ENCODE measurements around the gene NCBP1. TPM values are rescaled to one million over a fixed set of nuclear protein-coding genes. Genes with fewer than 3 reads are reported as not detected.

The NCBP1 gene
- polyA plus RNA-seq, 2 of the 4 experiments (the other 2 are of a cell fraction): 31.8 to 48.2 TPM

DNA sequence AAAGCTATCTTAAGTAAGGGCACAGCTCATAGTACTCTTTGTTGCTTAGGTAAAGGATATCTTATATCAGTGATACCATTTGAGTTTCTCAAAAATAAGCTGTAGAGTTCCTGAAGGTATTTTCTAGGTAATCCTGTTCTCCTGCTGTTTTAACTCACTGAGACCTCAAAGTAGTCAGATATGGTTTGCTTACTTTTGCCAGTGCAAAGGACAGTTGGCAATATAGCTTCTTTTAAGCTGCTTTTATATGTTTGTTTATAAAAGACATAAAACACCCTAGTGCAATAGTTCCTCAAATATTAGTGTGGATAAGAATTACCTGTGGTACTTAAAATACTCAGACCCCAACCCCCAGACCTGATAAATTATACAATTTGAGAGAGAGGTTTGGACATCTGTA lies 12.1 kb downstream of the NCBP1 start:
- Histone ChIP-seq H3K27ac (no peak overlapping the region), H3K4me1 (no peaks in the 10 kb centered on the region), H3K9me3 (no peaks in the 10 kb centered on the region), H3K4me3 (no peak overlapping the region), H3K4me2 (no peak overlapping the region)
- TF ChIP-seq GATA3 (IDR thresholded peaks at IDR 0.05; ENCODE audit: borderline replicate concordance) (no peak), MAZ (IDR thresholded peaks at IDR 0.05; ENCODE audit: borderline replicate concordance, low read depth, low read length) (no peak), ZC3H11A (IDR thresholded peaks at IDR 0.05) (no peak), POLR2AphosphoS2 (conservative IDR thresholded peaks at IDR 0.05; ENCODE audit: low read length) (no peak), KDM1A (IDR thresholded peaks at IDR 0.05; ENCODE audit: low read depth) (no peak), ZSCAN20 (CRISPR knock-in tag; IDR thresholded peaks at IDR 0.05) (no peak), CBX2 (IDR thresholded peaks at IDR 0.05; ENCODE audit: borderline replicate concordance, low read depth) (no peak), NFE2L2 (conservative IDR thresholded peaks at IDR 0.05; ENCODE audit: low read length) (no peak), NR3C1 (IDR thresholded peaks at IDR 0.05) (no peak), PBX3 (IDR thresholded peaks at IDR 0.05) (no peak), KDM5A (IDR thresholded peaks at IDR 0.05) (no peak), MAFK (IDR thresholded peaks at IDR 0.05; ENCODE audit: partially characterized antibody) (no peak), POLR2A (IDR thresholded peaks at IDR 0.05; ENCODE audit: low read length) (no peak), CHD2 (IDR thresholded peaks at IDR 0.05; ENCODE audit: low read length, partially characterized antibody) (no peak), PHF8 (IDR thresholded peaks at IDR 0.05; ENCODE audit: borderline replicate concordance, low read depth) (no peak), USF2 (IDR thresholded peaks at IDR 0.05) (no peak), EP300 (IDR thresholded peaks at IDR 0.05) (no peak), ZNF302 (CRISPR knock-in tag; IDR thresholded peaks at IDR 0.05) (no peak)
- TF ChIP-seq, protein P1, sequence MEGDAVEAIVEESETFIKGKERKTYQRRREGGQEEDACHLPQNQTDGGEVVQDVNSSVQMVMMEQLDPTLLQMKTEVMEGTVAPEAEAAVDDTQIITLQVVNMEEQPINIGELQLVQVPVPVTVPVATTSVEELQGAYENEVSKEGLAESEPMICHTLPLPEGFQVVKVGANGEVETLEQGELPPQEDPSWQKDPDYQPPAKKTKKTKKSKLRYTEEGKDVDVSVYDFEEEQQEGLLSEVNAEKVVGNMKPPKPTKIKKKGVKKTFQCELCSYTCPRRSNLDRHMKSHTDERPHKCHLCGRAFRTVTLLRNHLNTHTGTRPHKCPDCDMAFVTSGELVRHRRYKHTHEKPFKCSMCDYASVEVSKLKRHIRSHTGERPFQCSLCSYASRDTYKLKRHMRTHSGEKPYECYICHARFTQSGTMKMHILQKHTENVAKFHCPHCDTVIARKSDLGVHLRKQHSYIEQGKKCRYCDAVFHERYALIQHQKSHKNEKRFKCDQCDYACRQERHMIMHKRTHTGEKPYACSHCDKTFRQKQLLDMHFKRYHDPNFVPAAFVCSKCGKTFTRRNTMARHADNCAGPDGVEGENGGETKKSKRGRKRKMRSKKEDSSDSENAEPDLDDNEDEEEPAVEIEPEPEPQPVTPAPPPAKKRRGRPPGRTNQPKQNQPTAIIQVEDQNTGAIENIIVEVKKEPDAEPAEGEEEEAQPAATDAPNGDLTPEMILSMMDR (IDR thresholded peaks at IDR 0.05): no peak
- TF ChIP-seq, protein P2, sequence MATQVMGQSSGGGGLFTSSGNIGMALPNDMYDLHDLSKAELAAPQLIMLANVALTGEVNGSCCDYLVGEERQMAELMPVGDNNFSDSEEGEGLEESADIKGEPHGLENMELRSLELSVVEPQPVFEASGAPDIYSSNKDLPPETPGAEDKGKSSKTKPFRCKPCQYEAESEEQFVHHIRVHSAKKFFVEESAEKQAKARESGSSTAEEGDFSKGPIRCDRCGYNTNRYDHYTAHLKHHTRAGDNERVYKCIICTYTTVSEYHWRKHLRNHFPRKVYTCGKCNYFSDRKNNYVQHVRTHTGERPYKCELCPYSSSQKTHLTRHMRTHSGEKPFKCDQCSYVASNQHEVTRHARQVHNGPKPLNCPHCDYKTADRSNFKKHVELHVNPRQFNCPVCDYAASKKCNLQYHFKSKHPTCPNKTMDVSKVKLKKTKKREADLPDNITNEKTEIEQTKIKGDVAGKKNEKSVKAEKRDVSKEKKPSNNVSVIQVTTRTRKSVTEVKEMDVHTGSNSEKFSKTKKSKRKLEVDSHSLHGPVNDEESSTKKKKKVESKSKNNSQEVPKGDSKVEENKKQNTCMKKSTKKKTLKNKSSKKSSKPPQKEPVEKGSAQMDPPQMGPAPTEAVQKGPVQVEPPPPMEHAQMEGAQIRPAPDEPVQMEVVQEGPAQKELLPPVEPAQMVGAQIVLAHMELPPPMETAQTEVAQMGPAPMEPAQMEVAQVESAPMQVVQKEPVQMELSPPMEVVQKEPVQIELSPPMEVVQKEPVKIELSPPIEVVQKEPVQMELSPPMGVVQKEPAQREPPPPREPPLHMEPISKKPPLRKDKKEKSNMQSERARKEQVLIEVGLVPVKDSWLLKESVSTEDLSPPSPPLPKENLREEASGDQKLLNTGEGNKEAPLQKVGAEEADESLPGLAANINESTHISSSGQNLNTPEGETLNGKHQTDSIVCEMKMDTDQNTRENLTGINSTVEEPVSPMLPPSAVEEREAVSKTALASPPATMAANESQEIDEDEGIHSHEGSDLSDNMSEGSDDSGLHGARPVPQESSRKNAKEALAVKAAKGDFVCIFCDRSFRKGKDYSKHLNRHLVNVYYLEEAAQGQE (IDR thresholded peaks at IDR 0.05): no peak
- CTCF ChIA-PET: interaction anchor here (0.7 to 2.2 kb wide), 8 partner anchors 11 to 389 kb away, joined by 3 to 6 read pairs (median 3); partner anchors contain the start of genes NCBP1 and TSTD2
- FAIRE-seq: no peak
- POLR2A ChIA-PET: interaction anchor here (3.4 kb wide), 1 partner anchor 13 kb away, joined by 22 read pairs; the partner anchor contains the start of genes NCBP1 and TSTD2
- no peak for ATAC-seq
- DNase-seq (ENCODE audit: low read depth in 1 of 2, low spot score in 1 of 2): no peak

GRCh38 chr9:97647996-97648395 lies 14.4 kb downstream of the NCBP1 start:
- ChIA-PET POLR2A (interaction anchor here (3.4 kb wide), 1 partner anchor 15 kb away, joined by 22 read pairs; the partner anchor contains the start of genes NCBP1 and TSTD2), CTCF (no interaction called here)
- WGBS (ENCODE audit: missing lambda C conversion rate): 89% methylated on average over 5 of the region's 5 CpGs

More at GRCh38 chr9:97647996-97648395, 14.4 kb downstream of the NCBP1 start:
- no peak overlapping the region for H3K4me2 ChIP-seq
- H3K9me3 ChIP-seq: no peaks in the 10 kb centered on the region
- no peak for DNase-seq (ENCODE audit: low read depth in 1 of 2, low spot score in 1 of 2)
- TF ChIP-seq, protein P3, sequence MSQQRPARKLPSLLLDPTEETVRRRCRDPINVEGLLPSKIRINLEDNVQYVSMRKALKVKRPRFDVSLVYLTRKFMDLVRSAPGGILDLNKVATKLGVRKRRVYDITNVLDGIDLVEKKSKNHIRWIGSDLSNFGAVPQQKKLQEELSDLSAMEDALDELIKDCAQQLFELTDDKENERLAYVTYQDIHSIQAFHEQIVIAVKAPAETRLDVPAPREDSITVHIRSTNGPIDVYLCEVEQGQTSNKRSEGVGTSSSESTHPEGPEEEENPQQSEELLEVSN (IDR thresholded peaks at IDR 0.05; ENCODE audit: borderline replicate concordance, low read depth): no peak
- TF ChIP-seq GATA3 (IDR thresholded peaks at IDR 0.05; ENCODE audit: borderline replicate concordance) (no peak), MYC (IDR thresholded peaks at IDR 0.05; ENCODE audit: borderline replicate concordance, low read length) (no peak), TP53 (CRISPR knock-in tag; IDR thresholded peaks at IDR 0.05) (no peak), RNF2 (IDR thresholded peaks at IDR 0.05; ENCODE audit: borderline replicate concordance, low read depth) (no peak), MAX (IDR thresholded peaks at IDR 0.05) (no peak)
- no peak overlapping the region for H3K4me3 ChIP-seq
- no peak for FAIRE-seq
- no peak overlapping the region for H3K27ac ChIP-seq
- ATAC-seq: no peak
- no peaks in the 10 kb centered on the region for H3K4me1 ChIP-seq

Data from A549 (cell line).